MM.1S (cell line): ENCODE results near the gene ABCC1.

Experiments
- EZH2 ChIP-seq: fragments of 300-600 bp; sonication (generic); optimal IDR thresholded peaks from 2 replicates; pipeline ENCODE3; 2017; ENCODE audit warnings: low read depth, mild to moderate bottlenecking, antibody characterized with exemption, low read length, mixed read lengths
- TF ChIP-seq, protein P1 (sequence below): fragments of 300-600 bp; sonication (generic); IDR thresholded peaks from 2 replicates; pipeline ENCODE4 v1.5.1; 2016; ENCODE audit warnings: antibody characterized with exemption, low read length, mixed read lengths

DNA sequence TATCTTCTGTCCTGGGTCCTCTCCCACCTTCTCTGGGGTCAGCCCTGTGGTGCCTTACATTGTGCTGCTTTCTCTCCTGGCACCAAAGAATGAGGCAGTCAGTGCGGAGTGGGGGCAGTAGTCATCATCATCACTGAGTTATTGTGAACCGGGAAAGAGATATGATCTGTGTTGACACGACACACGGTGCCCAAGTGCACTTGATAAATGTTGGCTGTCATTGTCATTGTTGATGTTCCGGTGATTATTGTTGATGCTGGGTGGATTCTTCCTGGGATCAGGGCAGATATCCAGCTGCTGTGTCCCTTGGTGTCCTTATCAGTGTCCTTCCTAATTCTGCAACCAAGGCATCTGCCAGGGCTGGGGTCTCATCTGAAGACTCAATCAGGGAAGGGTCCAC lies 152.2 kb downstream of the ABCC1 start:
- TF ChIP-seq, protein P1, sequence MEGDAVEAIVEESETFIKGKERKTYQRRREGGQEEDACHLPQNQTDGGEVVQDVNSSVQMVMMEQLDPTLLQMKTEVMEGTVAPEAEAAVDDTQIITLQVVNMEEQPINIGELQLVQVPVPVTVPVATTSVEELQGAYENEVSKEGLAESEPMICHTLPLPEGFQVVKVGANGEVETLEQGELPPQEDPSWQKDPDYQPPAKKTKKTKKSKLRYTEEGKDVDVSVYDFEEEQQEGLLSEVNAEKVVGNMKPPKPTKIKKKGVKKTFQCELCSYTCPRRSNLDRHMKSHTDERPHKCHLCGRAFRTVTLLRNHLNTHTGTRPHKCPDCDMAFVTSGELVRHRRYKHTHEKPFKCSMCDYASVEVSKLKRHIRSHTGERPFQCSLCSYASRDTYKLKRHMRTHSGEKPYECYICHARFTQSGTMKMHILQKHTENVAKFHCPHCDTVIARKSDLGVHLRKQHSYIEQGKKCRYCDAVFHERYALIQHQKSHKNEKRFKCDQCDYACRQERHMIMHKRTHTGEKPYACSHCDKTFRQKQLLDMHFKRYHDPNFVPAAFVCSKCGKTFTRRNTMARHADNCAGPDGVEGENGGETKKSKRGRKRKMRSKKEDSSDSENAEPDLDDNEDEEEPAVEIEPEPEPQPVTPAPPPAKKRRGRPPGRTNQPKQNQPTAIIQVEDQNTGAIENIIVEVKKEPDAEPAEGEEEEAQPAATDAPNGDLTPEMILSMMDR = no peak
- no peak for TF ChIP-seq EZH2
